GM12872 (cell line): ENCODE data around the gene CA12.

Experiments used
- CTCF ChIP-seq: IDR thresholded peaks from 3 replicates; pipeline ENCODE4 v1.5.1; 2011; ENCODE audit warnings: low read depth, mild to moderate bottlenecking, low read length, moderate library complexity; ENCODE audit not compliant: insufficient read depth

Gene CA12

GRCh38 chr15:63338170-63338569 is 43.5 kb downstream of the CA12 start:
- no peak for TF ChIP-seq CTCF

GRCh38 chr15:63337046-63337445 is 44.6 kb downstream of the CA12 start:
- no peak for TF ChIP-seq CTCF

GRCh38 chr15:63335543-63336240 is 46.0 kb downstream of the CA12 start:
- TF ChIP-seq CTCF = no peak

GRCh38 chr15:63334821-63335220 is 46.8 kb downstream of the CA12 start:
- TF ChIP-seq CTCF = no peak

- TF ChIP-seq CTCF = no peak
Observed at GRCh38 chr15:63332367-63333124, 49.1 kb downstream of the CA12 start.

- TF ChIP-seq CTCF = no peak
Observed at GRCh38 chr15:63331456-63331855, 50.2 kb downstream of the CA12 start.

- no peak for TF ChIP-seq CTCF
Observed at GRCh38 chr15:63330926-63331325, 50.7 kb downstream of the CA12 start.
